HG02943 (cell line): ENCODE measurements around the gene FGD4.
"Not testable (repeated sequence)": the region's sequence is repeated elsewhere in the genome, so short reads cannot be mapped to it uniquely, and the experiment has no call there.

Experiments
- ATAC-seq: cut with Tn5 transposase; IDR thresholded peaks from one replicate; pipeline ENCODE4 v1.9.1; 2021; ENCODE audit warnings: mild to moderate bottlenecking, low read depth, moderate library complexity; ENCODE audit not compliant: unreplicated experiment

The FGD4 gene

GRCh38 chr12:32515137-32515873, 115.9 kb downstream of the FGD4 start:
- ATAC-seq = no peak

- no peak for ATAC-seq
These were observed 116.9 kb downstream of the FGD4 start for GRCh38 chr12:32516230-32516629.

DNA sequence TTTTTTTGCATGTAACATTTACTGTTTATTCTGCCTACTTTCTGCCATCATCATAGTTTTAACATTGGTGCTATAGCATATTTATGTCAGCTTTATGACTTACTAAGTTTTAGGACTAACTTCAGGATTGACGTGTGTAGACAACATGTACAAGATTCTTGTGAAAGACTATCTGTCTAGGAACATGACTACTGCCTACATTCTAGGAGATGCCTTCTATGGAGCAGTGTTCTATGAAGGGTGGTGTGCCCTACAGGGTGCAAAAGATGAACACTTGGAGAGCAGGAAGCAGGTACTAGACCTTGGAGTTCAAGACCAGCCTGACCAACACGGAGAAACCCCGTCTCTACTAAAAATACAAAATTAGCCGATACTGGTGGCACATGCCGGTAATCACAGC, 118.6 kb downstream of the FGD4 start:
- no peak for ATAC-seq

DNA sequence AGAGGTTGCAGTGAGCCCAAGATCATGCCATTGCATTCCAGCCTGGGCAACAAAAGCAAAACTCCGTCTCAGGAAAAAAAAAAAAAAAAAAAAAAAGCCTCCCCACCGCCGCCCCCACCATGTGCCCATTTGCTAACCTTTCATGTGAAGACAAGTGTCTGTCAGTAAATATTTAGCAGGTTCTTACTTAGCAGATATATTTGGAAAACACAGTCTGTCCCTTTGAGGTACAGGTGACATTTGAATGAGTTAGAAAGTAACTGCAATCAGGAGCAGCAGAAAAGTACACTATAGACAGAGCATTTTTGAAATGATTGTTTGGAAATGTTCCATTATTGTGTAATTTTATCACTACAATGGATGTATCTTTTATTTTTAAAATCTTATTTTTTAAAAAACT, 119.7 kb downstream of the FGD4 start:
- ATAC-seq = no peak

DNA sequence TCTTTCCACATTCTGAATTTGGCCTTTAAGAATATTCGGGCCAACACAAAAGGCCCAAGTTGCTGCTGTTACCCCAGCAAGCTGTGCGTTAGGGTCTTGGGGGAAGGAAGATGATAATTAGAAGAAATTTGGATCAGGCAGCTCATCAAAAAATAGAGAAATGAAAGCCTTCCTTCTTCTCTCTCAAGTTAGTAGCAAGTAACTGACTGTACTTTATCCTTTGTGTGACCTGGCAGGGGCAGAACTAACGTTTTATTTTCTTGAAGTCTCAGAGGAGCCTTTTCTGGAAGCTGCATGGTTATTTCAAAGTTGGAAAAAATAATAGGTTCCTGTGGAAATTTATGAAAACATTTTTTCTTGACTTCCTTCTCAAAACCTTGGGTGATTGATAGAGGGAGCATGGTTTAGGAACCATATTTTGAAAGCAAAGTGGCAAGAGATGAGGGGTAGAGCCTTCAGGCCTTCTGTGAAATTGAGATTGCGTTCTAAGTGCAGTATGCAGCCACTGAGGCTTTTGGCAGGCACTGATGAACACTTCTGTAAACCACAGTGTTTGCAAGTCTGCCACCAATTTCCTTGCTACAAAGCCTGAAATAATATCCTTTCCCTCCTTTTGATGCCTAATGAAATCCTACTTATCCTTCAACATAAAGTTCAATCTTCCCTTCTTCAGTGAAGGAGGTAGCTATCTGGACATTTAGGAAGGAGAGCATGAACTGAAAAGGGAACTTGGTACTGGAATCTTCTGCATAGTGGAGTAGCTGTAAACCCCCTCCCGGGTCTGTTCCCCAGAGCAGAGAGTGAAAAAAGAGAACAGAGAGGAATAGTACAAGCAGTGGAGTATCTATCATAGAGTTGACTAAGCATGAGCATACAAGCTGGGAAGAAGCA, 123.2 kb downstream of the FGD4 start:
- ATAC-seq = peak; percentile 61

DNA sequence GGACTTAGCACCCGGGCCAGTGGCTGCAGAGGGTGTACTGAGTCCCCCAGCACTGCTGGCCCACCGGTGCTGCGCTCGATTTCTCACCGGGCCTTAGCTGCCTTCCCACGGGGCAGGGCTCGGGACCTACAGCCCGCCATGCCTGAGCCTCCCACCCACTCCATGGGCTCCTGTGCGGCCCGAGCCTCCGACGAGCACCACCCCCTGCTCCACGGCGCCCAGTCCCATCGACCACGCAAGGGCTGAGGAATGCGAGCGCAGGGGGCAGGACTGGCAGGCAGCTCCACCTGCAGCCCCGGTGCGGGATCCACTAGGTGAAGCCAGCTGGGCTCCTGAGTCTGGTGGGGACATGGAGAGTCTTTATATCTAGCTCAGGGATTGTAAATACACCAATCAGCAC, 126.4 kb downstream of the FGD4 start:
- ATAC-seq = not testable (repeated sequence)

DNA sequence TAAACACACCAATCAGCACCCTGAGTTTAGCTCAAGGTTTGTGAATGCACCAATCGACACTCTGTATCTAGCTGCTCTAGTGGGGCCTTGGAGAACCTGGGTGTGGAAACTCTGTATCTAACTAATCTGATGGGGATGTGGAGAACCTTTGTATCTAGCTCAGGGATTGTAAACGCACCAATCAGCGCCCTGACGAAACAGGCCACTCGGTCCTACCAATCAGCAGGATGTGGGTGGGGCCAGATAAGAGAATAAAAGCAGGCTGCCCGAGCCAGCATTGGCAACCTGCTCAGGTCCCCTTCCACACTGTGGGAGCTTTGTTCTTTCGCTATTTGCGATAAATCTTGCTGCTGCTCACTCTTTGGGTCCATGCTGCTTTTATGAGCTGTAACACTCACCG, 127.0 kb downstream of the FGD4 start:
- ATAC-seq = not testable (repeated sequence)

DNA sequence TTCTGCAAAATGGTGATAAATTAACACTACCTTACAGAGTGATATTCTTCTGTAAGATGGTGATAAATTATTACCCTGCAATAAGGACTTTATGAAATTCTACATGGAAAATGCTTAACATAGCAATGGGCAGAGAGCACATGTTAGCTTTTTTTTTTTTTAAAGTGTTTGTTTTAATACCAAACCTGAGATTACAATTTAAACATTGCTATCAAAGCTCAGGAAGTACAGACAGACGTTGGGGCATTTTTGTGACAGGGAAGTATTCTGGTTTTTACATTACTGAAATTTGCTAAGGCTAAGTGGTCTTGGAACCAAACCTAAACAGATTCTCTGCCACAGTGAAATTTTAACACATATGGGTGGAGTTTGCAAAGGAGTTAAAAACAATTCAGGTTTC, 133.1 kb downstream of the FGD4 start:
- no peak for ATAC-seq

DNA sequence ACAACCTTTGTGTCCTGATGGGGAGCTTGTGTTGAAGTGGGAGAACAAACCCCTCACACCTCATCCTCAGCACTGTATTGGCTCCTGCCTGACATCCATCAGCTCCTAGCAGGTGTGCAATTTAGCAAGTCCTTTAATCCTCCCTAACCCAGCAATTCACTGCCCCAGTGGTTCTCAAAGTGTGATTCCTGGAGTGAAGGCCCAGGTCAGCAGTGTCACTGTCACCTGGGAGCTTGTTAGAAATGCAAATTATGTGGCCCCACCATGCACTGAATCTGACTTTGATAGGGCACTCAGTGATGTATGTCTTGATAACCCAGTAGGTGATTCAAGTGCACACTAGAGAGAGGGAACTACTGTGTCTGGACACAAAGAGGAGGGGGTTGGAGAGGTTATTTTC, 133.6 kb downstream of the FGD4 start:
- no peak for ATAC-seq

DNA sequence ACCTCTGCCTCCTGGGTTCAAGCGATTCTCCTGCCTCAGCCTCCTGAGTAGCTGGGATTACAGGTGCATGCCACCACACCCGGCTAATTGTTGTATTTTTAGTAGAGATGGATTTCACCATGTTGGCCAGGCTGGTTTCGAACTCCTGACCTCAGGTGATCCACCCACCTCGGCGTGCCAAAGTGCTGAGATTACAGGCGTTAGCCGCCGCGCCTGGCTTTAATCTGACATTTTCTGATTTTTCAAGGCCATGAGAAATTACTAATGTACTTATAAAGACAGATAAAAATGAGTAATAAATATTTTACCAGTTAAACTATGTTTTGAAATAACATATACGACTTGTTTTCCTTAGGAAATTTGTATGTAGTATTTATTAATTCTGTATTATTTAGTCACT, 134.1 kb downstream of the FGD4 start:
- ATAC-seq = not testable (repeated sequence)

- peak; percentile 83 for ATAC-seq
These were observed 134.7 kb downstream of the FGD4 start for GRCh38 chr12:32533971-32534590.

DNA sequence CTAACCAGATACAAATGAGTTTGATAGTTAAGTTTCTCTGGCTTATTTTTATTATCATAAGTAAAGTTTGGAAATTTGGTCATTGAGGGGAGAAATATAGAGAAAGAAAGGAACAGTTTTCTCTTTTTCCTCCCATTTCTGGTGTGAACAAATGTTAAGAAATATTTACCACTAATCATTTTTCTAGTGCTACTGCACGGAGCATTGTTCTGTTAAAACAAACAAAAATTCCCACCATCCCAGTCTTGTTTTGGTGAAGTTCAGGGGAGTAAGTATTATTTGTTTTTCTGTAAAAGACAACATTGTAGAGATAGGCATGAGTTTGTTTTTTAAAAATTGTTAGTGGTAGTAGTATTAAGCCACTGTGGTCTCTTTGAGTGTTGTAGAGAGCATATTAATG, 135.3 kb downstream of the FGD4 start:
- ATAC-seq = no peak

GRCh38 chr12:32535288-32535999, 136.1 kb downstream of the FGD4 start:
- no peak for ATAC-seq

DNA sequence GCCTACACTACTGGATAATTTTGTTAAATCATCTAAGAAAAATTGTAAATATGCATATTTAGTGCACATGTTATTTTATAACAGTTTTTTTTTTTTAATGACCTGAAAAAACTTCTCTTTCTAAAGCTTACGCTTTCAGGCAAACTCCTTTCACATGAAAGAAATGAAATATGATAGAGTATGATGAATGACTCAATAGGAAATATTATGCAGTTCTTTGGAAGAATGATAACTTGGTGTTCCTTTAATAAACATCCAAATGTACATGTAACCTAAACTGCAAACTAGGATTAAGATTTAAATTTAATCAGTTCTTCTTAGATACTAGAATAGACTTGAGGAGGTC, 136.6 kb downstream of the FGD4 start:
- no peak for ATAC-seq

GRCh38 chr12:32541754-32542374, 142.5 kb downstream of the FGD4 start:
- ATAC-seq = no peak

DNA sequence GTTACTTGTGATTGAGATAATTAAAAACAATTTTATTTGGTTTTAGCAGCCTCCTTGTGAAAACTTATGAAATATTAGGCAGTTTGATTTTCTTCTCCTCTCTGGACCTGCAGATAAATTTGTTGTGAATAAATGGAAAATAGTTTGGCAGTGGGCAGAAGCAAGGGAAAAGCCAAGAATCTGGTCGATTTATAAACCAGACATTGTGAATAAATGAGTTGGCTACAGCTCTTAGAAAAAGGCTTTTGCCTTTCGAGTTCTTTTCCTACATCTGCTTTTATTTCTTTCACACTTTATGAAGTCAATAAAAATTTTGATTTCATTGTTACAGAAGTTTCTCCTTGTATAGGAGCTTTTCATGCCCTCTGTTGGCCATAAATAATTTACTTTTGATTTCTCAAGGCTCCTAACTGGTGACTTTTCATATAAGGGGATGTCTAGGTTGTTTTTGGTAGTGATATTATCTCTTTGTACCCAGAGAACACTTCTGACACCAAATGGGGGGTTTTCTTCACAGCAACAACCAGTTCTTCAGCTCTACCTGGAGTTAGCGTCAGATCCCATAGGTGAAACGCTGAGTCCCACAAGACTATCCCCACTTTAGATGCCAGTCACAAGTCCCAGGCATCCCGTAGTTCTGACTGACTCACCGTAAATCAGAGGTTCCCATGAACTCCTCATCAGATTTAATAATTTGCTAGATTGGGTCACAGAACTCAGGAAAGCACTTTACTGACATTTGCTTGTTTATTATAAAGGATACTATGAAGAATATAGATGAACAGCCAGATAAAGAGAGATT, 143.3 kb downstream of the FGD4 start:
- ATAC-seq = no peak

- ATAC-seq = no peak
These were observed 145.5 kb downstream of the FGD4 start for GRCh38 chr12:32544893-32545292.

DNA sequence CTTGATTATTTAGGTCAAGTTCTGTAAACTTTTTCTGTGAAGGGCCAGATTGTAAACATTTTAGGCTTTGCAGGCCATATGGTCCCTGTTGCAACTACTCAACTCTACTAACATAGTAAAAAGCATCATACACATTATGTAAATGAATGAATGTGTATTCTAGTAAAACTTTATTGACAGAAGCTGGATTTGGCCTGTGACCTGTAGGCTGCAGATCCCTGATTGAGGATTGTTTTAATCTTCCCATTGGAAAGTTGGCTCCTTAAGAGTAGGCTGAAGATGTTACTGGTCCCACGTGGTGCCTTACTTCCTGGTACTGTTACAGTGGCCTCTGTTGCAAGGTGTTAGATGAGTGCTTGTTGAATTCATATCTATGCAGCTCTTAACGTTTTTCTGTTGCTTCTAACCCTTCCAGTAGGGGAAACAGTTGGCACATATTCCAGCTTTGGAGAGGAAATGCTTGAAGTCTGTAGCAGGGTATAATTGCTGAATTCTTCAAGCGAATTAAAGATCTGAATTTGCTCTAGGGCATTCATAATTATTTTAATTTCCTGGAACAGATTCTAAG, 146.1 kb downstream of the FGD4 start:
- no peak for ATAC-seq

DNA sequence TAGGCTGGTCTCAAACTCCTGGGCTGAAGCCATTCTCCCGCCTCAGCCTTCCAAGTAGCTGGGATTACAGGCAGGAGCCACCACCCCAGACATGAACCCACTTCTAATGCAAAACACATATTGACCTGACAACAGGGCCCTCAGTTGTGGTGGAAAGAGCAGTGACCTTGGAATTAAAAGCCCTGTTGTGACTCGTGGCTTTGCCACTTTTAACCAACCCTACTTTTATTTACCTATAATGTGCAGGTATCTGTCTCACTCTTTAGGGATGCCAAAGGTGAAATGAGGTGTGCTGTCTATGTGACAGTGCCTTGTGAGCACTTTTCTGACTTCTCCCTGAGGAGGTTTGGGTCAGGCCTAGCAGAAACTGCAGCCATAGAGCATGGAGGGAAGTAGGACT, 146.9 kb downstream of the FGD4 start:
- no peak for ATAC-seq
